Measurements from ENCODE around the gene PFKFB4.

PFKFB4 gene

GRCh38 chr3:48503401-48504050, 53.1 kb downstream of the PFKFB4 start (continued):
- TF ChIP-seq PATZ1 (tag by site-specific recombination; IDR thresholded peaks at IDR 0.05) (peak; percentile 32; the same call in 1 of the 2 replicates), ZNF488 (tag by site-specific recombination; IDR thresholded peaks at IDR 0.05) (no peak)

GRCh38 chr3:48502728-48503168, 53.9 kb downstream of the PFKFB4 start:
- TF ChIP-seq ZNF837 (tag by site-specific recombination; IDR thresholded peaks at IDR 0.05) (no peak), ZNF704 (tag by site-specific recombination; IDR thresholded peaks at IDR 0.05) (no peak), REST (tag by site-specific recombination; IDR thresholded peaks at IDR 0.05) (no peak), YY1 (tag by site-specific recombination; IDR thresholded peaks at IDR 0.05) (no peak), ZNF777 (tag by site-specific recombination; IDR thresholded peaks at IDR 0.05; ENCODE audit: borderline replicate concordance) (no peak), BCL11A (tag by site-specific recombination; IDR thresholded peaks at IDR 0.05; ENCODE audit: low read depth) (no peak), ZNF292 (tag by site-specific recombination; IDR thresholded peaks at IDR 0.05; ENCODE audit: borderline replicate concordance, low read depth) (no peak), ZFP3 (tag by site-specific recombination; IDR thresholded peaks at IDR 0.05; ENCODE audit: low read depth) (no peak), ZNF548 (tag by site-specific recombination; IDR thresholded peaks at IDR 0.05) (no peak), ZNF514 (tag by site-specific recombination; IDR thresholded peaks at IDR 0.05) (no peak), ZNF596 (tag by site-specific recombination; IDR thresholded peaks at IDR 0.05) (no peak), PBX3 (CRISPR knock-in tag; IDR thresholded peaks at IDR 0.05) (no peak)
- ChIA-PET CTCF (no interaction called here), POLR2A (no interaction called here)
- Histone ChIP-seq H3K4me1 (ENCODE audit: control insufficient read depth, insufficient read depth, low read length) (no peaks in the 10 kb centered on the region), H3K4me3 (ENCODE audit: low read depth, low read length) (no peak overlapping the region), H3K36me3 (ENCODE audit: control insufficient read depth in 2 of 2, insufficient read depth in 1 of 2, low read length in 2 of 2) (no peaks in the 10 kb centered on the region), H3K27ac (ENCODE audit: extremely low read depth, low read depth, low read length) (no peak overlapping the region), H3K9me3 (ENCODE audit: control insufficient read depth, insufficient read depth, low read depth, low read length) (no peaks in the 10 kb centered on the region)

GRCh38 chr3:48502121-48502520, 54.5 kb downstream of the PFKFB4 start:
- no peaks in the 10 kb centered on the region for H3K4me1 ChIP-seq (ENCODE audit: control insufficient read depth, insufficient read depth, low read length)
- TF ChIP-seq ZNF768 (tag by site-specific recombination; IDR thresholded peaks at IDR 0.05) (no peak), ZIC2 (tag by site-specific recombination; IDR thresholded peaks at IDR 0.05) (peak; percentile 40; the same call in 1 of the 2 replicates)
- no peak overlapping the region for H3K27ac ChIP-seq (ENCODE audit: extremely low read depth, low read depth, low read length)
- no peak overlapping the region for H3K4me3 ChIP-seq (ENCODE audit: low read depth, low read length)
- ChIA-PET CTCF (no interaction called here), POLR2A (no interaction called here)
- H3K36me3 ChIP-seq (ENCODE audit: control insufficient read depth in 2 of 2, insufficient read depth in 1 of 2, low read length in 2 of 2), result no peaks in the 10 kb centered on the region
- H3K9me3 ChIP-seq (ENCODE audit: control insufficient read depth, insufficient read depth, low read depth, low read length), result no peaks in the 10 kb centered on the region
